Measurements from ENCODE around the gene MEIOC. TPM values are rescaled to one million over a fixed set of nuclear protein-coding genes. Genes with fewer than 3 reads are reported as not detected.

The MEIOC gene
- total RNA-seq, 6 donors from 2014 or later, result 0.17 TPM; not detected in 5

DNA sequence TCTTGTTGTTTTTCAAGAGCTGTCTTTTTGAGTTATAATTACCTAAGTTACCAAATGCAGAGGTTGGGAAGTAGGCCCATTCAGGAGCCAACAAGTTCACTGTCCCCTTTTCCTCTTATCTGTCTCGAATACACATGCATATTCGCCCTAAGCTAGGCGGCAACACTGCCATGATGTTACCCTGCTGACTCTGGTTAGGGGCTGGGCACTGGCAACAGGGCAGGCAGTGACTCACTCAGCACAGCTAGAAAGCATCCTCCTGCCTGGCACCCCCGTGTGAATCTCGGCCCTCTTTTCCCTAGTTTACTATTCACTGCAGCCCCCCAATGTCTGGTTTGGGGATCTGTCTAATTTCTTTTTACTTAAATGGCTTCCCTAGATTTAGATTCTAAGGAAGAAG is 66.0 kb downstream of the MEIOC start:
- Histone ChIP-seq H3K4me3 (no peak overlapping the region), H3K27me3 (no peaks in the 10 kb centered on the region), H3K27ac (no peak overlapping the region), H3K36me3 (peaks cover 0 to 17% (median 10%) of the 10 kb centered on the region in 4 donors), H3K4me1 (no peaks in the 10 kb centered on the region), H3K9me3 (no peaks in the 10 kb centered on the region)
- no peak for TF ChIP-seq EP300 (IDR thresholded peaks at IDR 0.05)
- TF ChIP-seq POLR2A (IDR thresholded peaks at IDR 0.05), result no peak
- TF ChIP-seq, protein P1, sequence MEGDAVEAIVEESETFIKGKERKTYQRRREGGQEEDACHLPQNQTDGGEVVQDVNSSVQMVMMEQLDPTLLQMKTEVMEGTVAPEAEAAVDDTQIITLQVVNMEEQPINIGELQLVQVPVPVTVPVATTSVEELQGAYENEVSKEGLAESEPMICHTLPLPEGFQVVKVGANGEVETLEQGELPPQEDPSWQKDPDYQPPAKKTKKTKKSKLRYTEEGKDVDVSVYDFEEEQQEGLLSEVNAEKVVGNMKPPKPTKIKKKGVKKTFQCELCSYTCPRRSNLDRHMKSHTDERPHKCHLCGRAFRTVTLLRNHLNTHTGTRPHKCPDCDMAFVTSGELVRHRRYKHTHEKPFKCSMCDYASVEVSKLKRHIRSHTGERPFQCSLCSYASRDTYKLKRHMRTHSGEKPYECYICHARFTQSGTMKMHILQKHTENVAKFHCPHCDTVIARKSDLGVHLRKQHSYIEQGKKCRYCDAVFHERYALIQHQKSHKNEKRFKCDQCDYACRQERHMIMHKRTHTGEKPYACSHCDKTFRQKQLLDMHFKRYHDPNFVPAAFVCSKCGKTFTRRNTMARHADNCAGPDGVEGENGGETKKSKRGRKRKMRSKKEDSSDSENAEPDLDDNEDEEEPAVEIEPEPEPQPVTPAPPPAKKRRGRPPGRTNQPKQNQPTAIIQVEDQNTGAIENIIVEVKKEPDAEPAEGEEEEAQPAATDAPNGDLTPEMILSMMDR (IDR thresholded peaks at IDR 0.05), result no peak
- ATAC-seq (ENCODE audit: low FRiP score in 2 of 2), result no peak
- no peak for DNase-seq
- 89 to 91% methylated on average over 5 of the region's 5 CpGs for WGBS, 2 donors

Small RNA genes lying within 50 kb of the gene (small RNA-seq; reads per million reads assigned to genes)
- 0 reads per million in 4 donors for gene RN7SL819P
- gene SMCO4P1, result 0 reads per million in 4 donors

Other genes starting within 250 kb of the MEIOC start
- 10 to 100 TPM; 27.2 to 74.5 (median 44.1) TPM for gene GPATCH8, start 153.1 kb upstream of the MEIOC start, total RNA-seq
- gene FZD2, start 99.0 kb upstream of the MEIOC start, total RNA-seq, result 10 to 100 TPM in 2 of 6 donors, 1 to 10 TPM in 4; 4.2 to 12.9 (median 7.5) TPM
- gene CCDC43, start 33.3 kb downstream of the MEIOC start, total RNA-seq, result 10 to 100 TPM; 11.5 to 26.2 (median 17.0) TPM
- 1 to 10 TPM; 2.0 to 8.4 (median 4.5) TPM for gene DBF4B, start 52.2 kb downstream of the MEIOC start, total RNA-seq
- 1 to 10 TPM in 1 of 6 donors, under 1 TPM in 4, not detected in 1; 0.15 to 1.0 (median 0.20) TPM for gene ADAM11, start 102.5 kb downstream of the MEIOC start, total RNA-seq
- gene GJC1, start 173.8 kb downstream of the MEIOC start, total RNA-seq, result 10 to 100 TPM in 2 of 6 donors, 1 to 10 TPM in 4; 4.2 to 14.8 (median 8.6) TPM
- 10 to 100 TPM in 3 of 6 donors, 1 to 10 TPM in 2, not detected in 1; 1.9 to 33.3 (median 15.9) TPM for gene HIGD1B, start 191.4 kb downstream of the MEIOC start, total RNA-seq
- gene EFTUD2, start 243.0 kb downstream of the MEIOC start, total RNA-seq, result 100 to 1,000 TPM in 1 of 6 donors, 10 to 100 TPM in 5; 66.6 to 146 (median 75.6) TPM